SHP77 treated with DMSO at 0.1 percent for 48 hours (cell line): Measurements from ENCODE around the gene TBL1X.
A peak's percentile ranks its signal among the peaks of the same experiment; 100 is the strongest.
"Not testable (repeated sequence)": the region's sequence is repeated elsewhere in the genome, so short reads cannot be mapped to it uniquely, and the experiment has no call there.

Experiments used
- DNase-seq: peaks from one replicate; lab custom pipeline; 2025; lab: John Stamatoyannopoulos, UW

The TBL1X gene

DNA sequence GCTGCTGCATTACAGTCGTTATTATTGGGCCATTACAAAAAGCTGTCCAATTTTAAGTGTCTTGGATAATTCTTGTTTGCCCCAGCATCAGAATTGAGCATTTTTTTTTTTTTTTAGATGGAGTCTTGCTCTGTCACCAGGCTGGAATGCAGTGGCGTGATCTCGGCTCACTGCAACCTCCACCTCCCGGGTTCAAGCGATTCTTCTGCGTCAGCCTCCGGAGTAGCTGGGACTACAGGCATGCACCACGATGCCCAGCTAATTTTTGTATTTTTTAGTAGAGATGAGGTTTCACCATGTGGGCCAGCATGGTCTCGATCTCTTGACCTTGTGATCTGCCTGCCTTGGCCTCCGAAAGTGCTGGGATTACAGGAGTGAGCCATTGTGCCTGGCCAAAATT lies 71.3 kb downstream of the TBL1X start:
- not testable (repeated sequence) for DNase-seq

GRCh38 chrX:9537781-9538180 lies 72.9 kb downstream of the TBL1X start:
- DNase-seq, result no peak

- DNase-seq, result peak; percentile 62
Measured at GRCh38 chrX:9538544-9539045, 73.7 kb downstream of the TBL1X start.

DNA sequence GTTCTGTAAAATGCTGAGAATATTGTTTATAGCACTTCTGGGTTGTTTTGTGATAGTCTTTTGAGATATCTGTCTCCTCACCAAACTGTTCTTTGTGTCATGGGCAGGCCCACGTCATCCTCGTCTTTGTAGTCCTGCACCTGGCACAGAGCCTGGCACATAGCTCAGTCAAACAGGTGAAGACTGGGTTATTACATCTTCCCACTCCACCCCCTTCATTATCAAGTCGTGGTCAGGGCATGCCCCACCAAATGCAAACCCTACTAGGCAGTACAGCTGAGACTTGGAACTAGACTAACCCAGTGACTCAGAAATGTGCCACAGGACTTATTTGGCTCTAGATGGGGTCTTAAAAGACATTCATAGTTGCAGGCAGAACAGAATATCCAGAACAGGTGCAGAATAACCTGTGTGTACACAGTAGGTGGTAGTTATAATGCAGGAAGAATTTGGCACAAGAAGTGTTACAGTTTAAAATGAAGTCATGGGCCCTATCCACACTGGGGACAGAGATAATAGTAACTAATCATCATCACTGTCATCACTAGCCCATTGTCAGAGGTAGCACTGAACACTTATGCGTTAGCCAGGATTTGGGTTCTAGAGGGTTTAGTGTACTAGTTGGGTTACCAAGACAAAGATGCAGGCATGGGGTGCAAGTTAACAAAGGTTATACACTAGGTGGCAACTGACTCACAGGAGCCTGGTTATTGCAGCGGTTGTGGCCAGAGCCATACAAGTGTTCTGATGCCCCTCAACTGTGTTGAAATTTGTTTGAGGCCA lies 74.9 kb downstream of the TBL1X start:
- DNase-seq, result peak; percentile 34

DNA sequence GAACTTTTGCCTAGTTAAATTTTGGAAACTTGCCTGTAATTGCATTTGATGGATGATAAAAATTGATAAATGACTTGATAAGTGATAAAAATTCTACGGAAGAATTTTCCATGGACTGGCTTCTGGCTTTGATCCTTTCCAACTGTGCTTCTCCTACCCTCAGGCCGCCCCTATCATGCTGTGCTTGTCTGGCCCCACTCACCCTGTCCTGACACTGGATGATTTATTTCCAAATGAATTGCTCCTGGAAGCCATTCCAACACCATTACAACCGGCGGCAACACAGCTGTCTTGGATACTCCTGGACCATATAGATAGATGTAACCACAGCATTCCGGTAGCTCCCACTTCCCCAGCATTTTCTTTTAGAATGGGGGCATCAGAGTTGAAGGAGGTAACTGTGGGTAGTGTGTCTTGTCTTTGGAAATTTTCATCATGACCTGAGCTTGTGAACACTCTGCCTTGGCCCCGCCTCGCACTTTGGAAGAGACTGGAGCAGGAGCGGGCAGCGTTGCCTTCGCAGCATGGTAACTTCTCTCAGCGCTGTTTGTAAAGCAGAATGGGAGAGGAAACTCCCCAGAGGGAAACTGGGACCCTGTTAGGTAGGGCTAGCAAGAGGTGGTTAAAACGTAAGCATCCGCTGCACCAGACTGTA lies 77.4 kb downstream of the TBL1X start:
- no peak for DNase-seq

- DNase-seq, result no peak
Measured at GRCh38 chrX:9542761-9543111, 77.9 kb downstream of the TBL1X start.

DNA sequence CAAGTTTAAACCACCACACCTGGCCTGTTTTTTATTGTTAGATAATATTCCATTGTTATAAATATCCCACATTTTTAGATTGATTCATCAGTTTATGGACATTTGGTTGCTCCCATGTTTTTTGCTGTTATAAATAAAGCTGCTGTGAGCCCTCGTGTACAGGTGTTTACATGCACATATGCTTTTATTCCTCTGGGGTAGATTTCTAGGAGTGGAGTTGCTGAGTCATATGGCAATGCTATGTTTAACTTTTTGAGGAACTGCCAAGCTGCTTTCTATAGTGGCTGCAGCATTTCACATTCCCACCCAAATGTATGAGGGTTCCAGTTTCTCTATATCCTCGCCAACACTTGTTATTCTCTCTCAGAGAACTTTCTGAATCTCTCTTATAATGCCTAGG lies 90.5 kb downstream of the TBL1X start:
- DNase-seq, result no peak

- no peak for DNase-seq
Measured at GRCh38 chrX:9557091-9557490, 92.2 kb downstream of the TBL1X start.

DNA sequence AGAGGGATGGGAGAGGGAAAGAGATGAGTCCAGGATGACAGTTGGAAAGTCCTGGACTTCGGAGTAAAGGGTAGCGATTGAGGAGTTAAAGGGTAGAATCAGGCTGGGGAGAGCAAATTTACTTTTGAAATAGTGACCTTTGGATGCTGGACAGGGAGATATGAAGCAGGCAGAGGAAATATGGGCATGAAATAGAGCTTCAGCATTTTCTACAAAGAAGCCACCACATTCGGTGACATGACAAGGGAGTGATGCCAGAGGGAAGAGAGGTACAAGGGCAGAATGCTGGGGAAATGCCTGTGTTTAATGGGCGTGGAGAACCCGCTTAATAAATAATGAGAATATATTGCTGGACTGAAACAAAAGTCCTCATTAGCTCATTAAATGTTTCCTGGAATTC lies 92.7 kb downstream of the TBL1X start:
- DNase-seq, result no peak

DNA sequence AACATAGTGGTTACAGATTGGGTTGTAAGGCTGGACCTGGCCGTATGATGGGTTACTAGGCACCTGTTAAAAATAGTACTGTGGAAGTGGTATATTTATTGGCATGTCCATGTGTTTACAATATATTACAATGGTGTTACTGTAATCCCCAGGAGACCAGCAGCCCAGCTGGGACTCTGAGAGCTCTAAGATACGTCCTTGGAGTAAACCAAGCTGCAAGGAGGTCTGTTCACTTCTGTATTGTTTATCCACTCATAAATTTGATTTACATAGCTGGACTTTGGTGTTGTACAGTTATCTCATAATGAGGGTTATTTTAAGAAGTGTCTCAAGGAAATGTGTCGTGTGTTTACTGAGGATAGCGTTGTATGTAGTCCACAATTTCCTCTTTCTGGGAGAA lies 93.8 kb downstream of the TBL1X start:
- no peak for DNase-seq

DNA sequence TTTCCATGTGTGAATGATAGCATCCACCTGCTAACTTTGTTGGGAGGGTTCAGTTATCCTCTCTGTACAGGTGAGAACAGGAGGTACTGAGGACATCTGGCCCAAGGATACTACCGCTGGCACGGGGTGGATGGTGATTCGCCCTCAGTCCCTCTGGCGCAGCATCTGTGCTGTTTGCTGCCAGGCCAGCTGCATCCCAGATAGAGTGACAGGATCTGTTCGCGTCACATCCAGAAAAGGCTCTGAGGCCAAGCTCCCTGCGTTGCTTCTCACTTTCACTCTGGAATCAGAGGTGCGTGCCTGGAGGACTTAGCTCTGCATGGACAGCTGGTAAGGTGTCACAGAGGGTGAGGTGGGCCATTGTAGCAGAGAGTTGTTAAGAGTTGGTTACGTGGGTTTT lies 95.4 kb downstream of the TBL1X start:
- DNase-seq, result no peak

DNA sequence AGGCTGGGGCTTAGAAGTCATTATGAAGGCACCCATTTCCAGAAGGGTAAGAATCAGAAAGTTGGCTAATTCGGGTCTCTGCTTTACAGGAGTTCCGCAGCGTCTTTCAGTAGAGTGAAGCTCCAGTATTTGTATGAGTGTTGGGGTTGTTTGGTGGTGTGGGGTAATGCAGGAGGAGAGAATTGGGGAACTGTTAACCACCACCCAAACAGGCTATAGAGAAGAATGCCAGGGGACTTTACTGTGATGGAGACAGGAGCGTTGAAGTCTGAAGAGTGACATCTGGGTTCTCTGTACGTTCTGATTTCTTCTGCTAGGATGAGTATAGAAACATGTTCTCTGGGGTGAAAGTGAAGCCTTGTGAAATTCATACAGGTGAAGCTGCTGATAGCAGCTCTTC lies 96.3 kb downstream of the TBL1X start:
- no peak for DNase-seq

DNA sequence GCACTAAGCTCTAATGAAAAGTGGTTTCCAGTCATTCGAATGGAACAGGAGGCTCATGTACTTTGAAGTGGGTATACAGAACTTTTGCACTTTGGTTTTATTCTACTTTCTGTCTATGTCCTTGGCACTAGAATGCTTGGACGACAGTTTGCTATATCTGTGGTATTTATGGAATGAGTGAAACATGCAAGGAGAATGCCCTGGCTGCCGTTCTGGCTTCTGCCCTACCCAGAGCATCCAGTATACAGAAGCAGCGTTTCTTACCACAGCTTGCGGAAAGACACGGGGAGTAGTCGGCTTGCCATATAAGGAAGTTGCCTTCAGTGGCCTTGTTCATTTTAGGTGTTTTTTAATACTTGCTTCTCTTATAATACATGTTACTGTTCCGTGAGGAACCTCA lies 98.0 kb downstream of the TBL1X start:
- DNase-seq, result no peak

DNA sequence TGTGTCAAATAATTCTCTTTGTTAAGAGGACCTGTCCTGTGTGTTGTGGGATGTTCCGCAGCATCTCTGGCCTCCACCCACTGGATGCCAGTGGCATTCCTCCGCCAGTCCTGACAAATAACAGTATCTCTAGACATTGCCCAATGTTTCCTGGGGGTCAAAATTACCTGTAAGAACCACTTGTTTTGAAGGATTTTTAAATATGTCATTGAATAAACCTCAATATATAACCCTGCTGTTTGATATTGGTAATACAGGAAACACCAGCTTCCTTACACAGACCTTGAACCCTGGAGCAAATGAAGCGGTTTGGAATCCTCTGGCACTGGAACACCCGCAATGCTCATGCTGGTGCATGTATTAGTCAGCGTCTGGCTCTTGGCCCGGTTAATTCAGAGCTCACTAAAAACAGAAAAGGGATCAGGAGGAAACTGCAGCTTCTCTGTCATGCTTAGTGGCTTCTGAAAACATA lies 101.3 kb downstream of the TBL1X start:
- no peak for DNase-seq

DNA sequence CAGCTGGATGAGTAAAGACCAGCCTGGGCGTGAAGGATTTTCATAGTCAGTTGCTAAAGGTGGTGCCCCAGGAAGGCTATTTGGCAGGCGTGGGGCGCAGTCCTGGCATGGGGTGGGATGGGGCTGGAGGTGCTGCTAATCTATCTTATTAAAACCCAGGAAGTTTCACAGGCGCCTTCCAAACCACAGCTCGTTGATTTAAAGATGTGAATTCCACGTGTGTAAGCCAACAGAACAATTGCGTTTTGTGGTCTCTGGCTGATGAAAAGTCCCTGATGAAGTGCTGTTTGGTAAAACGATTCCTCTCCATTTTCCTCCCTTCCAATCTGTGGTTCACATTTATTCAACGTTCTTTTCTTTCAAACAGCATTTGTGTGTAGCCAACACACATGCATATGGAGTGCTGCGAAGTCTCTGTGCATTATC lies 105.0 kb downstream of the TBL1X start:
- DNase-seq, result no peak

DNA sequence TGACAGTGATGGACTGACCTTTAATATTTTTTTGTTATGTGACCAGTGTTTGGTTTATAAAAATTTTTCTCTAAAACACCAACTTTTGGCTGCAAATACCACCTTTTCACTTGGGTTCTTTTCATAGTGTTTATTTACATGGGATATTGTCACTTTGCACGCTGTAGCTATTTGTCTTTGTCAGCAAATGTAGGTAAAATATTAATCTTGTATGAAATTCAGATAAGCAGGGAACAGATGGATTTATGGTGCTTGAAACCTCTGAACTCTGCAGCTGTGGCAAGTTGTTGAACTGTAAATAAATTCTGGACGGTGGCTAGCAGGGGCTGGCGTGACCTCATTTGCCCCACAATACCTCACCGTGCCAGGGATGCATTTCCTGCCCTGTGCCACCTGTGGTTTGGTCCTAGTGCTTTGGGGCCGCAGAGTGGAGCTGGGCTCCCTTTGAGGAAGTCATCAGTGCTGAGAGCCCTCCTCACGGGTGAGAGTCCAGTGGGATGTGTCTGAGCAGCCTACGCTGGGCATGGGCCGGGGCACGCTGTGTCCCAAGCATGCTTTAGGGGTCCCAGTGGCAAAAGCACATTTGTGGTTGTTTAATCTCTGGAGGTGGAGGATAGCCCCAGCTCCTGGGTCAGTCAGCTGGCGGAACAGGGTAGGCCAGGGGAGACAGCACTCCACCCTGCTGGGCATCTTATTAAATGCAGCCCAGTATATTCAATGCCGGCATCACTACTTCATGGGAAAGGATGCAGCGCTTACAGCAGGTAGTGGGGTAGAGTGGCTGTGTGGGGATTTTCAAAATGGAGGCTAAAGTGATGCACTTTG lies 108.6 kb downstream of the TBL1X start:
- no peak for DNase-seq

- DNase-seq, result no peak
Measured at GRCh38 chrX:9576059-9576458, 111.2 kb downstream of the TBL1X start.

- no peak for DNase-seq
Measured at GRCh38 chrX:9577555-9577954, 112.7 kb downstream of the TBL1X start.

GRCh38 chrX:9578083-9578779 lies 113.4 kb downstream of the TBL1X start:
- no peak for DNase-seq

DNA sequence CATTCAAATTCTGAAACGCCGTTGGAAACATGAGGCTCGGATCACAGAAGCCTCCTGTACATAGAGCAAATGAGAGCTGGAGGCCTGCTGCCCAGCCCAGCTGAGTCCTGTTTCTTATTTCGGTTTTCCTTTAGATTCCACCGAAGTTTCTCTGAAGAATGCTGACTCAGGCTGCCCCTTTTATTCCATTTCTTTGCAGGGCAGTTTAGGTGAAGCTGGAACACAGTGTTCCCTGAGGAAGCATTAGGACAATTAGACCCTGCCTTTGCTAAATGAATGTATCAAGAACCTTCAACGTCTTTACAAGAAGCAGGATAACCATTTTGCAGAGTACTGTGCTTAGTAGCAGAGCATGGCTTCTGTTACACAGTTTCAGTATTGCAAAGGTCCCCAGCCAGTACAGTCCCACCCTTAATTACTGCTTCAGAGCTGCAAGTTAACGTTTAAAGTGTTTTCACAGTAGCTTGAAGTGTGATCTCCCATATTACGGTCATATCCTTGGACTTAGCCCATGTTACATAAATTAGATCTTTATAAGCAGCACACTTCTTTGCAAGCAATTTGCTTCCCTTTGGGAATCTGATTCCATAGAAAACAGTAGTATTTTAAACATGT lies 117.0 kb downstream of the TBL1X start:
- DNase-seq, result no peak

DNA sequence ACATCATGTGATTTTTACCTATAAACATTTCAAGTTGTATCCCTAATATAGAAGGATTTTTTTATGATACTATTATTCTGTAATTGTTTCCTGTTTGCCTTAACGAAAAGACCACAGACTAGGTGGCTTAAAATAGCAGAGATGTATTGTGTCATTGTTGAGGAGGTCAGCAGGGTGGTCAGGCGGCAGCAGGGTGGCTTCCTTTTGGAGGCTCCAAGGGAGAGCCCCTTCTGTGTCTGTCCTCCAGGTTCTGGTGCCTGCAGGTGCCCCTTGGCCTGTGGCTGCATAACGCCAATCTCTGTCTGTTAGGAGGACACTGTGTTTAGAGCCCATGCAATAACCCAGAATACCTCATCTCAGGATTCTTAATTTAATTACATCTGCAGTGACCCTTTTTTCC lies 118.1 kb downstream of the TBL1X start:
- DNase-seq, result no peak

GRCh38 chrX:9586992-9587392 lies 122.1 kb downstream of the TBL1X start:
- DNase-seq, result no peak
